ENCODE results near the gene SLC41A1.
A peak's percentile ranks its signal among the peaks of the same experiment; 100 is the strongest.

The SLC41A1 gene

GRCh38 chr1:205785446-205785845 lies 27.6 kb downstream of the SLC41A1 start:
- no peak for DNase-seq

GRCh38 chr1:205783904-205784303 lies 29.1 kb downstream of the SLC41A1 start:
- DNase-seq: no peak

- no peak for DNase-seq
Measured at GRCh38 chr1:205783433-205783795, 29.6 kb downstream of the SLC41A1 start.

GRCh38 chr1:205782627-205783432 lies 30.2 kb downstream of the SLC41A1 start:
- DNase-seq: no peak

- DNase-seq: no peak
Measured at GRCh38 chr1:205780335-205780734, 32.7 kb downstream of the SLC41A1 start.

- no peak for DNase-seq
Measured at GRCh38 chr1:205777994-205778393, 35.0 kb downstream of the SLC41A1 start.

GRCh38 chr1:205775717-205776056 lies 37.3 kb downstream of the SLC41A1 start:
- no peak for DNase-seq

- DNase-seq: peak; percentile 52 to 74
Measured at GRCh38 chr1:205775015-205775716, 37.8 kb downstream of the SLC41A1 start, which contains the start of gene RAB29. RAB29 (minus strand) TSS chr1:205775482; CDS start chr1:205774956, 526 bp downstream.

- no peak for DNase-seq
Measured at GRCh38 chr1:205774198-205775014, 38.6 kb downstream of the SLC41A1 start.

GRCh38 chr1:205772607-205773032 lies 40.4 kb downstream of the SLC41A1 start:
- DNase-seq: no peak

- no peak for DNase-seq
Measured at GRCh38 chr1:205770618-205771017, 42.4 kb downstream of the SLC41A1 start.

- no peak for DNase-seq
Measured at GRCh38 chr1:205769641-205770365, 43.2 kb downstream of the SLC41A1 start.

- no peak for DNase-seq
Measured at GRCh38 chr1:205767248-205767647, 45.8 kb downstream of the SLC41A1 start.

- DNase-seq: no peak
Measured at GRCh38 chr1:205766570-205766969, 46.4 kb downstream of the SLC41A1 start.

GRCh38 chr1:205766038-205766437 lies 47.0 kb downstream of the SLC41A1 start:
- no peak for DNase-seq

- DNase-seq: no peak
Measured at GRCh38 chr1:205764578-205764977, 48.4 kb downstream of the SLC41A1 start.

- DNase-seq: no peak
Measured at GRCh38 chr1:205763980-205764379, 49.0 kb downstream of the SLC41A1 start.

GRCh38 chr1:205760606-205761005 lies 52.4 kb downstream of the SLC41A1 start:
- no peak for DNase-seq

- no peak for DNase-seq
Measured at GRCh38 chr1:205756552-205756951, 56.4 kb downstream of the SLC41A1 start.

- DNase-seq: no peak
Measured at GRCh38 chr1:205754857-205755256, 58.1 kb downstream of the SLC41A1 start.

GRCh38 chr1:205751036-205751651 lies 61.9 kb downstream of the SLC41A1 start:
- DNase-seq: no peak

Data from SHP77 (cell line).